Umbilical cord (tissue), 2 donors: ENCODE measurements around the gene VEGFA. TPM values are rescaled to one million over a fixed set of nuclear protein-coding genes. Genes with fewer than 3 reads are reported as not detected.

ENCODE experiments used
- DNase-seq: peaks from one replicate; pipeline ENCODE4 v3.0.0-alpha.2; 2015; ENCODE audit warnings: low spot score
- total RNA-seq: library from RNA; depleted of rRNA; stranded (reverse); fragments of >200 nt; gene quantifications from one replicate; pipeline ENCODE4 v1.2.3, GENCODE V29; 2014; ENCODE audit warnings: low replicate concordance; ENCODE audit not compliant: insufficient read depth

The VEGFA gene
- total RNA-seq, 1 donor from 2014 or later: 210 TPM

DNA sequence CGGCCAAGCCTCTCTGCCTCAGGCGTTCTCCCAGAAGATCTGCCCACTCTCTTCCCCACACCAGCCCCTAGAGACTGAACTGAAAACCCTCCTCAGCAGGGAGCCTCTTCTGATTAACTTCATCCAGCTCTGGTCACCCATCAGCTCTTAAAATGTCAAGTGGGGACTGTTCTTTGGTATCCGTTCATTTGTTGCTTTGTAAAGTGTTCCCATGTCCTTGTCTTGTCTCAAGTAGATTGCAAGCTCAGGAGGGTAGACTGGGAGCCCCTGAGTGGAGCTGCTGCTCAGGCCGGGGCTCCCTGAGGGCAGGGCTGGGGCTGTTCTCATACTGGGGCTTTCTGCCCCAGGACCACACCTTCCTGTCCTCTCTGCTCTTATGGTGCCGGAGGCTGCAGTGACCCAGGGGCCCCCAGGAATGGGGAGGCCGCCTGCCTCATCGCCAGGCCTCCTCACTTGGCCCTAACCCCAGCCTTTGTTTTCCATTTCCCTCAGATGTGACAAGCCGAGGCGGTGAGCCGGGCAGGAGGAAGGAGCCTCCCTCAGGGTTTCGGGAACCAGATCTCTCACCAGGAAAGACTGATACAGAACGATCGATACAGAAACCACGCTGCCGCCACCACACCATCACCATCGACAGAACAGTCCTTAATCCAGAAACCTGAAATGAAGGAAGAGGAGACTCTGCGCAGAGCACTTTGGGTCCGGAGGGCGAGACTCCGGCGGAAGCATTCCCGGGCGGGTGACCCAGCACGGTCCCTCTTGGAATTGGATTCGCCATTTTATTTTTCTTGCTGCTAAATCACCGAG lies 14.2 kb downstream of the VEGFA start:
- no peak for DNase-seq

DNA sequence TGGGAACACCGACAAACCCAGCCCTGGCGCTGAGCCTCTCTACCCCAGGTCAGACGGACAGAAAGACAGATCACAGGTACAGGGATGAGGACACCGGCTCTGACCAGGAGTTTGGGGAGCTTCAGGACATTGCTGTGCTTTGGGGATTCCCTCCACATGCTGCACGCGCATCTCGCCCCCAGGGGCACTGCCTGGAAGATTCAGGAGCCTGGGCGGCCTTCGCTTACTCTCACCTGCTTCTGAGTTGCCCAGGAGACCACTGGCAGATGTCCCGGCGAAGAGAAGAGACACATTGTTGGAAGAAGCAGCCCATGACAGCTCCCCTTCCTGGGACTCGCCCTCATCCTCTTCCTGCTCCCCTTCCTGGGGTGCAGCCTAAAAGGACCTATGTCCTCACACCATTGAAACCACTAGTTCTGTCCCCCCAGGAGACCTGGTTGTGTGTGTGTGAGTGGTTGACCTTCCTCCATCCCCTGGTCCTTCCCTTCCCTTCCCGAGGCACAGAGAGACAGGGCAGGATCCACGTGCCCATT lies 15.3 kb downstream of the VEGFA start:
- DNase-seq: no peak

- DNase-seq: no peak
These were observed 15.9 kb downstream of the VEGFA start for GRCh38 chr6:43785904-43786303.

DNA sequence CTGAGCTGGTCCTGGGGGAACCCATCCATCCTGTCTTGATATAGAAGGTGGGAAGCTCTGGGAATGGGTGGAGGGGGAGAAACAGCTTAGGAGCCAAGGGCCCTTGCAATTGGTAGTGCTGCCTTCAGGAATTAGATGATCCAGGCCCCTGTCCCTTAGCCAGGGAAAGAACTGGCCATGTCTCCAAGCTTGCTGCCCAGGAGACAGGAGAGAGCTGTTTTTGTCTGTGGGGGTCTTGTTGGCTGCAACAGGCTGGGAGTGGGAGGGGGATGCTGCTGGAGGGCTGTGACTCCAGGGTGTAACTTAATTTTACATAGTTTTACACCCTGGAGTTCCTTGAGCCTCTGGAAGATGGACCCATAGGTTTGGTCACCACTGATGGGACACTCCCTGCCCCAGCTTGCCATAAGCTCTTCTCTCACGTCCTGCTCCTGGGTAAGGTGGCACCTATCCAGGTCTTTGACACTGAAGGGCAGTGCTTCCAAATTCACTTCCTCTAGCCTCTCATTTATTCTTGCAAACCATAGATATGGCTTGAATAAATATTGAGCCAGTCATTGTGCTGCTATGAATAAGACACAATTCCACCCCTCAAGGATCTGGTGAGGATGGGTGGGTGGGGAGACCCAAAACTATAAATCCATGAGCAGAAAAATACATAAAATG lies 16.8 kb downstream of the VEGFA start:
- no peak for DNase-seq

- no peak for DNase-seq
These were observed 18.3 kb downstream of the VEGFA start for GRCh38 chr6:43788301-43788700.

DNA sequence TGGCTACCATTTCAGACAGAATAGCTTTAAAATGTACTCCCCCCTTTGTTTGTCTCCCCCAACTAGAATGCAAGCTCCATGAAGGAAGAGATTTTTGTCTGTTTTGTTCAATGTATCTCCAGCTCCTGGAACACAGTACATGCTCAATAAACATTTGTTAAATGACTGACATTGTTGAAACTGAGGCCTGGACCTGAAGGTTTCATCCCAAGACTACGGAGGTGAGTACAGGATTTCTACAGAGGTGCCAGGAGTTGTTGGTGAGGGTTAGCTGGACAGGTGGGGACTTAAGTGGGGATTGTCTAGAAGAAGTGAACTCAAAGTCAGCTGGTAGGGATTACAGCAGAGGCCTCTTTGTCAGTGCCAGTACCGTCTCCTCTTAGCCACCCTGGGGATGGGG lies 19.4 kb downstream of the VEGFA start:
- no peak for DNase-seq

DNA sequence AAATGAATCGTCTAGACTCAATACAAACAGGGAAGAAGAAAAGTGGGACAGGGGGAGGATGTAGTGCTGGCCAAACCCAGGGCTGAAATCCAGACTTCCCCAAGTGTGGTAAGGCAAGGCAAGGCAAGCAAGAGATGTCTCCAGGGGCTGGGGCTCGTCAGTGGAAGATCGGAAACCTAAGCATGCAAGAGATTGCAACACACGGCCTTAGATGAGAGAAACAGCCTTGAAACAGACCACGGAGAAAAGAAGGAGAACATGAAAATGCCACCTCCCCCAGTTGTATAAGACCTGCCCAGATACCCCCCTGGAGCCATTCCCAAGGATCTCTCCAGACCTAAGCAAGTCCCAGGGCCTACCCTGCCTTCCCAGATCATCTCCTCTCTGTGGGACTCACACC lies 20.0 kb downstream of the VEGFA start:
- DNase-seq: peak; percentile 44

DNA sequence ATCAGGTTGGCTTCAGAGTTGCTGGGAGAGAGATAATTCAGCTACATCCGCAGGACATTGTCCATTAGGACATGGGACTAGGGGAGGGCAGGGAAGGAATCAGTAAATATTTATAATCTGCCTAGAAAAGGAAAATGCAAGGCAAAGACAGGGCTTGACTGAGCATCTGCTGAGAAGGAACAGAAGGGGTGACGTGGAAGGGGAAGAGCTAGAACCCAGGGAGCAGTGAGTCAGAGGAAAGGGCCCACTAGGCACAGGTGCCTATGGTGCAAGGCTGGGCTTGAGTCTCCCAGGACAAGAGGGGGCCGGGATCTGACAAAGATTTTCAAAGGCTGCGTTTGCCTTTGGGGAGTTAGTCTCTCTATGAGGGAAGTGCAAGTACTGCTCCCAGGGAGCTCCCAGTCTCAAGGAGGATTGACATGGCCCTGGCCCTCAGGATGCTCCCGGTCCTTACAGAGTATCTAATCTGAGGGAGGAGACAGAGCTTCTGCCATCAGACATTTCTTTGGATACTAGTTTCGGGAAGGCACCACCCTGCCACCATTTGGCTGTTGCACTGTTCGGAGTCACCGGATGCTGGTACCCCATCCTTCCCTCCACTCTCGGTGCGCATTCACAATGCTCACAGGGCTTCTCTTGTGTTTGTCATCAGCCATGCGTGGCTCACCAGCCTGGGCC lies 21.9 kb downstream of the VEGFA start:
- no peak for DNase-seq

DNA sequence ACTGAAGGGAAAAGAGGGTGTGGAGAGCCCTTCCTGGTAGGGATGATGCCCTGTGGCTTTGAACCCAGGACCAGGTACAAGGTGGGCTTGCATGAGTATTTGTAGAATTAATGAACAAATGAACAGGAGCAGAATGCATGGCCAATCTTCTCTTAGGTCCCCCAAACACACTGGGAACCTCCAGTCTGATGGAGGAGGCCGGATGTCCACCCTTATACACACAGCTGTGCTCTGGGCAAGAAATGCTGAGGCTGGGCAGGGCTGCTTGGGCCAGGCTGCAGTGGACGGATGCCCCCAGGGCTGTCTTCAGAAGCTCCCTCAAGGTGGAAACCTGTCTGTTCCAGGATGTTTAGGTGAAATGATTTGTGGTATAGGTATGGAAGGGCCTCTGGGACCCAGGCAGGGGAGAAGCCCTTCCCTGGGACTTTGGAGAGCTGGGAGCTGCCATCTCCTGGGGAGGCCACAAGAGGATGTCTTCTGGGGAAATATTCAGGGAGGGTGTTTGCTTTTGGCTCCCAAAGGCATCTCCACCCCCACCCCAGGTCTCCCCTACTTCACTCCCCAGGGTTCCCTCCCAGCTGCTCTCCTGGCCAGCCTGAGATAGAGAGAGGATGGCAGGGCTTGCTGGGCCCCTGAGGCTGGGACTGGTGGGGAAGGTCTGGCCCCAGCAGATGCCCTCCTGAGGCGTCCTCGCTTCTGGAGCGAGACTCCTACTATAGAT lies 23.3 kb downstream of the VEGFA start:
- no peak for DNase-seq

GRCh38 chr6:43793875-43794242 lies 23.8 kb downstream of the VEGFA start:
- no peak for DNase-seq

DNA sequence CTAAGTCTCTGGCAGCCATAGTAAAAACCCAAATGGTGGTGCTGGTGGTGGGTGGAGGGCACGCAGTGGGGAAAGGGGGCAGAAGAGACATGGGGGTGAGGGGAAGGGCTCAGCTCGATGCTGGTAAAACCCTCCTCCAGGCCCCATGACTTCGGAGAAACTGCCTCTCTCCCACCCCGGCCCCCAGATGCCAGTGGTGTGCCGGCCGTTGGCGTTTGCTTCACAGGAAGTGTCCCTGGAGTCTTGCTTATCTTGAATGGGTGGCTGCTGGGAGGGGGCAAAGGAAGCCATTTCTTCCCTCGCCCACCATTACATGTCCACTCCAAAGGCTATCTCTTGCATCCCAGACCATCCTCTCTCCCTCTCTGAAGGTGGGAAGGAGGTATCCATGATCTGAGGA lies 25.4 kb downstream of the VEGFA start:
- no peak for DNase-seq

- no peak for DNase-seq
These were observed 26.2 kb downstream of the VEGFA start for GRCh38 chr6:43796168-43796567.

DNA sequence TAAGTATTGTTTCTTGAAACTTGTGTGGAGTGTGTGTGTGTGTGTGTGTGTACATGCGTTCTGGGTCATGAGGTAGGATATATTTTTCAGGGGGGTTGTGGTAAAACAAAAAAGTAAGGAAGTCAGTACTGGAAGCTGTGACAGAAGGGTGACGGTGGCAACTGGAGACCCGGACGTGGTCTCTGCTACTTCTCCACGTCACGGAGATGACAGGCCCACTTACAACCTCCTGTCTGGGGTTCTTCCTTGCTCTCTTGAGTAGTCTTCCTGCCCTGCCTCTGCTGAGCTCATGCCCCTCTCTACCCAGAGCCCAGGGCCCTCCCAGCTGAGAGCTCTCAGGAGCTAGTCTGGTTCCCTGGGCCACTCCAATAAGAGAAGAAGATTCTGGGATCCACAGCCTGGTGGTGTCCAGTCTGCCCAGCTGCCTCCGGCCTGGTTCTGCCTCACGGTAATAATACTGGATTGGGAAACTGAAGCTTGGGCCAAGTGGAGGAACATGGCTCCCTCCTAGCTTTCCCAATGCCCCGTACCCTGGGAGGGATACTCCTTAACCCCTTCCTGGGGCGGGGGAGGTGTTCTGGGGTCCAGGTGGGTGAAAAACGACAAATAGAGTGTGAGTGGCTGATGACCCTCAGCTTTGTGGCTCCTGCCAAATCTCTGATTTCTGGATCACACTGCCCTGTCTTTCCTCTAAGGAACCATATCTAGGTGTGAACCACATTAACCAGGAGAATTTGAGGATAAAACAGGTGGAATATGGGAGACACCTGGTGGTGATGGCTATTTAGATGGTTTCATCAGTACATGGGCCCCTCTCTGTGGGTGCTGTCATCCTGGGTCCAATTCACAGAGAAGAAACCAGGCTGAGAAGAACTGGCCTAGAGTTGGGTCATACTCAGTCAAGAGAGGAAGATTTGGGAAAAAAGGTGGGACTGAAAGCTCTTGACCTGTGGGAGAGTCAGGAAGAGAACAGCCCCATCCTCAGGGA lies 27.2 kb downstream of the VEGFA start:
- DNase-seq: no peak

DNA sequence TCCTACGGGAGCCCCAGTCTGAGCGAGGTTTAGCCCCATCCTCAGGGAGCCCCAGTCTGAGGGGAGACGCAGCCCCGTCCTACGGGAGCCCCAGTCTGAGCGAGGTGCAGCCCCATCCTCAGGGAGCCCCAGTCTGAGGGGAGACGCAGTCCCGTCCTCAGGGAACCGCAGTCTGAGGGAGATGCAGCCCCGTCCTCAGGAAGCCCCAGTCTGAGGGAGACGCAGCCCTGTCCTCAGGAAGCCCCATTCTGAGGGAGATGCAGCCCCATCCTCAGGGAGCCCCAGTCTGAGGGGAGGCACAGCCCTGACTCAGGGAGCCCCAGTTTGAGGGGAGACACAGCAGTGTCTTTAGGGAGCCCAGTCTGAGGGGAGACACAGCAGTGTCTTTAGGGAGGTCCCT lies 27.9 kb downstream of the VEGFA start:
- DNase-seq: no peak

- DNase-seq: peak; percentile 48
These were observed 28.9 kb downstream of the VEGFA start for GRCh38 chr6:43798688-43799444.

- peak; percentile 63 for DNase-seq
These were observed 29.7 kb downstream of the VEGFA start for GRCh38 chr6:43799551-43800297.

GRCh38 chr6:43800298-43800623 lies 30.2 kb downstream of the VEGFA start:
- no peak for DNase-seq

DNA sequence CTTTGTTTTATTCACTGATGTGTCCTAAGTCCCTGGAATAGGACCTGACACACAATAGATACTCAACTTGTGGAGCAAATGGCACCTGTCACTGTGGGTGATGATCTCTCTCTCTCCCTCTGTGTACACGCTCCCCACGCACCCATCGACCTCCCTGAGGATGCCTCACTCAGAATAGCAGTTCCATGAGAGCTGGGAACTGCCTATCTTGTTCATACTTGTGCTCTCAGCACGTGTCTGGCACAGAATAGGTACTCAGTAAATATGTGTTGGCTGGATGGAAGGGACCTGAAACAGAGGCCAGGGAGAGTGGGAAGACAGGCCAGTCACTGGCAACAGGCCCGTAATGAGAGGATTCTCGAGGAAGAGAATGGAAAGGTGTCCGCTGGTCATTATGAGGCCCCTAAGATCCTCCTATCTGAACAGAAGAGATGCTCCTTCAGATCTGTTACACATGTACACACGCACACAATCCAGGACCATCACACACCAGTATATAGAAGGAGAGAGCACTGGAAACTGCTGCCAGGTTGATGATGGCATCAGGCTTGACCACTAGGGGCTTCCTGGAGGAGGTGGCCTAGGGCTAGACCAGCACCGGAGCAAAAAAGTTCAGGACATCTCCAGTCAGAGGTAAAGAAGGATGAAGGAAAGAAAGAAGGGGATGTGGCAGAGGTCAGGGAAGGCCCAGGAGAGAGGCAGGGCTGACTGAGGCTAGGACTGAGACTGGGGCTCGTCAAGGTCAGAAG lies 30.9 kb downstream of the VEGFA start:
- no peak for DNase-seq
